GM19397 (cell line): ENCODE measurements around the gene PPP1R1A.

Experiments used
- ATAC-seq: cut with Tn5 transposase; IDR thresholded peaks from one replicate; pipeline ENCODE4 v1.9.1; 2021; ENCODE audit warnings: mild to moderate bottlenecking, moderate library complexity; ENCODE audit not compliant: unreplicated experiment

Gene PPP1R1A

GRCh38 chr12:54572881-54573280 lies 15.6 kb downstream of the PPP1R1A start:
- no peak for ATAC-seq

- ATAC-seq: no peak
These were observed 17.0 kb downstream of the PPP1R1A start for GRCh38 chr12:54571193-54572188.

- no peak for ATAC-seq
These were observed 18.4 kb downstream of the PPP1R1A start for GRCh38 chr12:54569995-54570528.

DNA sequence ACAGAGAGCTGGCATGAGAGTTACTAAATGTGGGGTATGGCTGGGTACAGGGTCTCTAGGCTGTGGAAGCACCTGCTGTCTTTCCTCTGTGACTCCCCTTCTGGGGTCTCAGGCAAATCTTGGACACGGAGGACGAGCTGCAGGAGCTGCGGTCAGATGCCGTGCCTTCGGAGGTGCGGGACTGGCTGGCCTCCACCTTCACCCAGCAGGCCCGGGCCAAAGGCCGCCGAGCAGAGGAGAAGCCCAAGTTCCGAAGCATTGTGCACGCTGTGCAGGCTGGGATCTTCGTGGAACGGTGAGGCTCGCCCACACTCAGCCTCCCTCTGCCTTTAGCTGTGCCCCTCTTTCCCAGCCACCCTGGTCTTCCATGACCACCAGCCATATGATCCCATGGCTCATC lies 19.4 kb downstream of the PPP1R1A start:
- no peak for ATAC-seq

DNA sequence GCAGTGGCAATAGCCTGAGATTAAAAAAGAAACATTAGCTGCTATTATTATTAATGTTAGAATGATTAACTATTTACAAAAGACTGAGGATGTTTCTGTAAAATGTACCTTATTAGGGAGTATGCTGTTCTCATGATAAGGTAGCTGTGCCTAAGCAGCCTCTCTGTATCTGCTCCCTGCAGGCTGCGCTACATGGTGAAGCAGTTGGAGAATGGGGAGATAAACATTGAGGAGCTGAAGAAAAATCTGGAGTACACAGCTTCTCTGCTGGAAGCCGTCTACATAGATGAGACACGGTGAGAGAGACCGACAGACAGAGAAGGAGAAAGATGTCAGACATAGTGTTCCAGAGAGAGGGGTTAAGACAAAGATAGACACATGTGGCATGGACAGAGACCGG lies 21.7 kb downstream of the PPP1R1A start:
- ATAC-seq: no peak

- no peak for ATAC-seq
These were observed 22.4 kb downstream of the PPP1R1A start for GRCh38 chr12:54565986-54566544.

- no peak for ATAC-seq
These were observed 23.0 kb downstream of the PPP1R1A start for GRCh38 chr12:54565310-54565985.

GRCh38 chr12:54564768-54565167 lies 23.7 kb downstream of the PPP1R1A start:
- ATAC-seq: no peak

DNA sequence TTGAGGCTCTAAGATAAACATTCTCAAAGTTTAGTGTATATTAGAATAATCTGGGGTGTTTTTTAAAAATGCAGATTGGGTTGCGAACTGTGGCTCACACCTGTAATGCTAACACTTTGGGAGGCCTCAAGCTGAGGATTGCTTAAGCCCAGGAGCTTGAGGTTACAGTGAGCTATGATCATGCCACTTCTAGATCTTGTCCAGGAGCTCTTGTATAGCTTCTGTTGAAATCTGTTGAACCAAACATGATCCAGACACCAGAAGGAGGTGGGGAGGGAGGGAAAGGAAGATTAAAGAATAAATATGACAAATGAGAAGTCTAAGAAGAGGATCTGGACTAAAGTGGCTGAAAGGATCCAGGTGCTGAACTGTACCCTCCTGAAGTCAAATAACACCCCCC lies 24.7 kb downstream of the PPP1R1A start:
- ATAC-seq: no peak

DNA sequence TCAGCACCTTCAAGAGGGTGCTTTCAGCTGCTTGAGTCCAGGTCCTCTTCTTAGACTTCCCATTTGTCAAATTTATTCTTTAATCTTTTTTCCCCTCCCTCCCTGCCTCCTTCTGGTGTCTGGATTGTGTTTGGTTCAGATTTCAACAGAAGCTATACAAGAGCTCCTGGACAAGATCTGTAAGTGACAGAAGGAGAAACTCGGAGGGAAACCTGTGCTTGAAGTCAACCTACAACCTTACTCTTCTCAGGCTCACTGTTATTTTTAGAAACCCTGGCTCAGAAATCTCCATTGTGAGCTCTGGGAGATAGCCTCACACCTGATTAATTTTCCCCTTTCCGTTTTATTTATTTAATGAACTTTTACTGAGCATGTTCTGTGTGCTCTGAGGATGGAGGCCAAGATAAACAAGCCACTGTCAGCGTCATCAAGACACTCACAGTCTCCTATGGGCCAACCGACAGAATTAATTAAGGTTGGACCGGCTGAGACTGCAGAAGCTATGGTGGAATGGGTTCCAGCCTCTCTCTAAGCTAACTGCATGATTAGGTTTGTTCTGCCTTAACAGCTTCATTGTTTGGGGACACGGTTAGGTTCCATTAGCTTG lies 25.6 kb downstream of the PPP1R1A start:
- no peak for ATAC-seq

GRCh38 chr12:54561164-54561563 lies 27.3 kb downstream of the PPP1R1A start:
- no peak for ATAC-seq

DNA sequence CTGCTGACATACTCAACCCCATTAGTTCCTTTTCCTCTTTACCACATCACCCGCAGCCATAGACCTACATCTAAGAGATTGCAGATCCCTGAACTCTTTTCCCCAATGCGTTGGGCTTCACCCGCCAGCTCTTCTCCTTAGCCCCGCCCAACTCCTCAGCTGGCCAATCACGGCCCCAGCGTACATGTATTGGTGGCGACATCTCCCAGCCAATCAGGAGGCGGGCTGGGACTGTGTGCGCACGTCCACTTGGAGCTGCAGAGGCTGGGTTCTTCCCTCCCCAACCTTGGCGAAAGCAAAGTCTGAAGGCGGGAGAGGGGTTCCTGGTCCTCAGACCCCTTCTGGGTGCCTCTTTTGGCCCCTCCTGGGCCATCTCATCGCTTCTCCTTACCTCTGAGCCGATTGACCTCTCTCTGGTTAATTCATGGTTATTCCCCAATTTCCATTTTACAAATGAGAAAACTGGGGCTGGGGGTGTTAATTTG lies 28.0 kb downstream of the PPP1R1A start:
- peak; percentile 99 for ATAC-seq

DNA sequence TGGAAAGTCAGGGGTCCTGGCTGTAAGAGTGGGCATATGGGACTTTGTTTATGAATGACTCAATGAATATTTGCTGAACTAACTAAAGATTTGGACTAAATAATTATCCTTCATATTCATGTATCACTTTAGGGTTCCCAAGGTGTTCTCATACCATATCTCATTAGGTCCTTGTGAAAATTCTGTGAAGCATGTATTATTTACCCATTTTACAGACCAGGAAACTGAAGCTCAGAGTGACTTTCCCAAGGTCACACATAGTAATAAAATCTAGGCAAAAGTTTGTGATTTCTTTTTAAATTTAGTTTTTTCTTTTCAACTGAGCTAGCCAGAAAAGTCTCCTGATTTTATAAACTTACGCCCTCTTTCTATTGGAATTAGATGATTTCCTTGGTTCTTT lies 29.7 kb downstream of the PPP1R1A start:
- ATAC-seq: no peak

DNA sequence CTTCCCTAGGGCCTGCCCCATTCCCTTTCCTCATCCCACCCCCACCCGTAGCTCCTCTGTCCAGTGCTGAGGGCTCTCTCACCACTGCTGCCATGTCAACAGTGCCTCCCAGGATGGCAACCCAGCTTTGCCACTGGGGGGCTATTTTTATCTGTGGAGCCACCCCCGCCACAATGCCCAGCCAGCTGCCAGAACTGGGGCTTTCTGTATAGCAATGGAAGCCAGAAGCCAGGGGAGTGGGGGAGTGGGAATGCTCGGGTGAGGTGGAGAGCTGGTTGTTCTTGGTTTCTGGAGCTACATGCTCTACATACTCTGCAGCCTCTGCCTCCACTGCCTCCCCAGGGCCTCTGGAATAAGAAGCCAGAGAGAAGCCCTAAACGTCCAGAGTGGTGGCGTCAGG lies 30.1 kb downstream of the PPP1R1A start:
- no peak for ATAC-seq

DNA sequence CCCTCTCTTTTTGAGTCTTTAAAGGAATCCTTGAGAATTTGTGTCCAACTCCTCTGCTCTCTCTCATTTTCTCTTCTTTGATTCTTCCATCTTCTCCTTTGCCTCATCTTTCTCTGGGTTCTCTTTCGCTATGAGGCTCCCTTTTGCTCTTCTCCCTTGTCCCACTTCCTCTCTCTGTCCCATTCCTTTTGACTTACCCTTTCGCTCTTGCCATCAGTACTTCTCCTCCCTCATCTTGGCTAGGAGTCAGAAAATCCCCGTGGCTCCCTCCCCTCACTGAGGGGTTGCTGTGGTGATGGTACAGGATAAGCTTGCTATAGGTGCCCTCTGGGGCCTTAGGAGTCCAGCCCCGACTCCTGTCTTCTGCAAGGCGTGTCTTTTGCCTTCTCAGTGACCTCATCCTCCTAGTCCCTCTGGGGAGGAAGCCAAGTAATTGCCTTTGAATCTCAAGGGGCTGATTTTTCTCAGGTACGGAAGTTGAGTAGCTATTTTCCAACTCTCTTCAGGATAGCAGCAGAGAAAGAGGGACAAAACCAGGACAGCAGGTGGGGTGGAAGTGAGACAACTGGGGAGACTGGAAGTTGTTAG lies 32.7 kb downstream of the PPP1R1A start:
- ATAC-seq: no peak

GRCh38 chr12:54549774-54550451 lies 38.5 kb downstream of the PPP1R1A start:
- no peak for ATAC-seq

- no peak for ATAC-seq
These were observed 41.9 kb downstream of the PPP1R1A start for GRCh38 chr12:54546511-54546910.

- ATAC-seq: no peak
These were observed 43.7 kb downstream of the PPP1R1A start for GRCh38 chr12:54544743-54545142.

- no peak for ATAC-seq
These were observed 44.9 kb downstream of the PPP1R1A start for GRCh38 chr12:54543526-54543925.

- ATAC-seq: no peak
These were observed 46.6 kb downstream of the PPP1R1A start for GRCh38 chr12:54541751-54542290.
